Measurements from ENCODE around the gene TENM3.

TENM3 gene

GRCh38 chr4:182835006-182835740 lies 592.0 kb downstream of the TENM3 start:
- no peak for DNase-seq (ENCODE audit: low read depth, low spot score)

- no peak for DNase-seq (ENCODE audit: low read depth, low spot score)
Measured at GRCh38 chr4:182837831-182838230, 594.6 kb downstream of the TENM3 start.

GRCh38 chr4:182838535-182838934 lies 595.3 kb downstream of the TENM3 start:
- DNase-seq (ENCODE audit: low read depth, low spot score), result no peak

DNA sequence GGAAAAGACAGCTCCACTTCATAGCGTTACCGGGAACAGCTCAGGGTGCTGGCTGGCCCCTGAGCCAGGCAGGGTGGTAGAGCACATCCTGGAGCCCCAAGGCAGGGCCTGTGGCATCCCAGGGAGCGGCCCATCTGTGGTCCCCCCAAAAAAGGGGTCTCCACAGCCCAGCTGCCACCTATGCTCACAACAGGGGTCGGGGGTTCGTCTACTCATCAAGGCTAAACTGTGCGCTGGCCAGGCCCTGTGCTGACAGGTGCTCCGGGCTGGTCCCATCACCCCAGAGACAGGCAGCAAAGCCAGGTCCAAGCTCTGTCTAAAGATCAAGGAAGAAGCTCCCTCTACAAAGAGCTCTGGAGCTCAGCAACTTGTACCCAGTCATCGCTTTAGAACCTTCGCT lies 596.1 kb downstream of the TENM3 start:
- DNase-seq (ENCODE audit: low read depth, low spot score), result no peak

GRCh38 chr4:182840108-182840507 lies 596.9 kb downstream of the TENM3 start:
- no peak for DNase-seq (ENCODE audit: low read depth, low spot score)

GRCh38 chr4:182842104-182842600 lies 599.0 kb downstream of the TENM3 start:
- DNase-seq (ENCODE audit: low read depth, low spot score), result no peak

DNA sequence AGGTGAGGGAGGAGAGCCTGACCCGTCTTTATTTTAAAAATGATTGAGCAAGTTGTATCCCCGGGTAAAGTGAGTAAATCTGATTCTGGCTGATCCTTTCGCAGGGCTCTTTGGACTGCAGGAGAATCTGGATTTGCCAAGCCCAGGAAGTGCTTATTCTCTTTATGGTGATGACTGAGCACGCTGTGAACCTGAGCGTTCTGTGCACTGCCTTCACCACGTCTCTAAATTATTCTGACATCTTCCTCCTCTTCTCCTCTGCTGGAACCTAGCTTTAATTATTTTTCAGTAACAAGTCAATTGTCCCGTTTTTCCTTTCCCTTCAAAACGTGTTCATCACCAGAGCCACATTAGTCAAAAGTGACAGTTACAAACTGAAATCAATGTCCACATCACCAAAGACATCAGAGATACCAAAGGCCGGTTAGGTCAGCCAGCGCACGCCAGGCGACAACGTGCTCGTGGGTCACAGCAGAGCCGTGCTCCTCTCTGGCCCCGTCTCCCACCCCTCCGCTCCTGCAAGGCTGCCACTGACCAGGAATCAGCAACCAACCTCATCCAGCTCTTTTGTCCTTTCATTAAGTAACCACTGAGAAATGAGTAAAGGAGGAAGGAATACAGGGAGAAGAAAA lies 599.7 kb downstream of the TENM3 start:
- no peak for DNase-seq (ENCODE audit: low read depth, low spot score)

GRCh38 chr4:182843808-182844325 lies 600.7 kb downstream of the TENM3 start:
- DNase-seq (ENCODE audit: low read depth, low spot score), result no peak

GRCh38 chr4:182845618-182846017 lies 602.4 kb downstream of the TENM3 start:
- no peak for DNase-seq (ENCODE audit: low read depth, low spot score)

- no peak for DNase-seq (ENCODE audit: low read depth, low spot score)
Measured at GRCh38 chr4:182846036-182846435, 602.8 kb downstream of the TENM3 start.

GRCh38 chr4:182847576-182848450 lies 604.6 kb downstream of the TENM3 start:
- DNase-seq (ENCODE audit: low read depth, low spot score), result no peak

- DNase-seq (ENCODE audit: low read depth, low spot score), result no peak
Measured at GRCh38 chr4:182848685-182849084, 605.5 kb downstream of the TENM3 start.
